Measurements from ENCODE around the gene KLHL30. TPM values are rescaled to one million over a fixed set of nuclear protein-coding genes. Genes with fewer than 3 reads are reported as not detected.

KLHL30 gene
- polyA plus RNA-seq, 1 donor (not counting 4 experiments of a cell fraction or from before 2014, with no cell fraction given) = not detected

- Histone ChIP-seq H3K9ac (ENCODE audit: control insufficient read depth, extremely low read depth, insufficient read depth, low read length) (no peak overlapping the region), H3K4me2 (ENCODE audit: control insufficient read depth, extremely low read depth, insufficient read depth, low read depth, low read length) (no peak overlapping the region), H3K27ac (ENCODE audit: control insufficient read depth, insufficient read depth, low read length) (no peak overlapping the region), H3K4me1 (ENCODE audit: control insufficient read depth, extremely low read depth, insufficient read depth, low read length) (no peaks in the 10 kb centered on the region), H3K27me3 (ENCODE audit: control insufficient read depth, extremely low read depth, insufficient read depth, low read length) (peaks cover 31% of the 10 kb centered on the region), H3K9me3 (ENCODE audit: control insufficient read depth, low read depth, low read length) (no peaks in the 10 kb centered on the region), H3K9me1 (ENCODE audit: control insufficient read depth, extremely low read depth, insufficient read depth, low read length) (no peaks in the 10 kb centered on the region), H2AFZ (ENCODE audit: control insufficient read depth, low read length) (no peak overlapping the region), H3K36me3 (ENCODE audit: control insufficient read depth in 2 of 2, extremely low read depth in 1 of 2, insufficient read depth in 2 of 2, low read length in 2 of 2) (no peaks in the 10 kb centered on the region), H3K4me3 (ENCODE audit: control insufficient read depth in 2 of 3, extremely low read depth in 1 of 3, insufficient read depth in 2 of 3, low read depth in 1 of 3, low read length in 3 of 3) (no peak overlapping the region), H4K20me1 (ENCODE audit: control insufficient read depth, extremely low read depth, insufficient read depth, low read length) (no peaks in the 10 kb centered on the region), H3K79me2 (ENCODE audit: control insufficient read depth, insufficient read depth, low read length) (no peaks in the 10 kb centered on the region)
- no peak for FAIRE-seq
- no peak for DNase-seq (ENCODE audit: low read depth, low spot score)
- dilution Hi-C loops (cut with MboI; ENCODE audit: extremely low pct_ligation_motif_present, low sequenced_read_pairs) = no loop called here
- no peak for TF ChIP-seq EZH2 (IDR thresholded peaks at IDR 0.05; ENCODE audit: low read length)
- no peak for TF ChIP-seq CTCF (optimal IDR thresholded peaks at IDR 0.05 in 1 of 3, IDR thresholded peaks at IDR 0.05 in 1 of 3, conservative IDR thresholded peaks at IDR 0.05 in 1 of 3; ENCODE audit: extremely low read depth in 1 of 3, insufficient read depth in 2 of 3, low read length in 3 of 3)
These were observed 13.9 kb upstream of the KLHL30 start for GRCh38 chr2:238124488-238125126.

GRCh38 chr2:238125127-238125885, 13.2 kb upstream of the KLHL30 start:
- no peak overlapping the region for H3K27ac ChIP-seq (ENCODE audit: control insufficient read depth, insufficient read depth, low read length)
- FAIRE-seq (no peak), DNase-seq (ENCODE audit: low read depth, low spot score) (no peak)
- TF ChIP-seq CTCF (optimal IDR thresholded peaks at IDR 0.05 in 1 of 3, IDR thresholded peaks at IDR 0.05 in 1 of 3, conservative IDR thresholded peaks at IDR 0.05 in 1 of 3; ENCODE audit: extremely low read depth in 1 of 3, insufficient read depth in 2 of 3, low read length in 3 of 3) = no peak
- no peak for TF ChIP-seq EZH2 (IDR thresholded peaks at IDR 0.05; ENCODE audit: low read length)
- dilution Hi-C loops (cut with MboI; ENCODE audit: extremely low pct_ligation_motif_present, low sequenced_read_pairs) = no loop called here
- no peaks in the 10 kb centered on the region for H3K9me3 ChIP-seq (ENCODE audit: control insufficient read depth, low read depth, low read length)
- H4K20me1 ChIP-seq (ENCODE audit: control insufficient read depth, extremely low read depth, insufficient read depth, low read length) = no peaks in the 10 kb centered on the region
- no peaks in the 10 kb centered on the region for H3K36me3 ChIP-seq (ENCODE audit: control insufficient read depth in 2 of 2, extremely low read depth in 1 of 2, insufficient read depth in 2 of 2, low read length in 2 of 2)
- H2AFZ ChIP-seq (ENCODE audit: control insufficient read depth, low read length) = no peak overlapping the region
- H3K4me1 ChIP-seq (ENCODE audit: control insufficient read depth, extremely low read depth, insufficient read depth, low read length) = no peaks in the 10 kb centered on the region
- H3K4me3 ChIP-seq (ENCODE audit: control insufficient read depth in 2 of 3, extremely low read depth in 1 of 3, insufficient read depth in 2 of 3, low read depth in 1 of 3, low read length in 3 of 3) = no peak overlapping the region
- peaks cover 24% of the 10 kb centered on the region for H3K27me3 ChIP-seq (ENCODE audit: control insufficient read depth, extremely low read depth, insufficient read depth, low read length)
- no peak overlapping the region for H3K4me2 ChIP-seq (ENCODE audit: control insufficient read depth, extremely low read depth, insufficient read depth, low read depth, low read length)
- H3K9me1 ChIP-seq (ENCODE audit: control insufficient read depth, extremely low read depth, insufficient read depth, low read length) = no peaks in the 10 kb centered on the region
- H3K9ac ChIP-seq (ENCODE audit: control insufficient read depth, extremely low read depth, insufficient read depth, low read length) = no peak overlapping the region
- H3K79me2 ChIP-seq (ENCODE audit: control insufficient read depth, insufficient read depth, low read length) = no peaks in the 10 kb centered on the region
